Gastroesophageal sphincter (tissue), 4 donors: Measurements from ENCODE around the gene TNNI3. TPM values are rescaled to one million over a fixed set of nuclear protein-coding genes. Genes with fewer than 3 reads are reported as not detected.

Experiments
- ATAC-seq: fragments of 150-250 bp; one replicate; pipeline ENCODE4 v1.9.1; 2016; ENCODE audit warnings: mild to moderate bottlenecking, moderate library complexity
- H3K27ac ChIP-seq, 4 donors: fragments of 200-600 bp; sonication (generic) in 3 of 4; 1 replicate in 3 of 4; 2 replicates in 1 of 4; pipeline ENCODE4 v1.5.1; 2016 to 2019
- H3K27me3 ChIP-seq: fragments of 200-600 bp; sonication (generic); one replicate; pipeline ENCODE4 v1.5.1; 2019
- H3K36me3 ChIP-seq, 2 donors: fragments of 200-600 bp; sonication (generic); one replicate each; pipeline ENCODE4 v1.5.1; 2019; ENCODE audit warnings: control low read depth in 1 of 2
- H3K4me1 ChIP-seq, 3 donors: fragments of 200-600 bp; sonication (generic); 1 replicate in 2 of 3; 2 replicates in 1 of 3; pipeline ENCODE4 v1.5.1; 2016 to 2019; ENCODE audit warnings: control low read depth in 2 of 3
- H3K4me3 ChIP-seq, 2 donors: fragments of 200-600 bp; sonication (generic); one replicate each; pipeline ENCODE4 v1.5.1; 2019; ENCODE audit warnings: mild to moderate bottlenecking in 1 of 2, moderate library complexity in 1 of 2
- H3K9me3 ChIP-seq, 3 donors: fragments of 200-600 bp; sonication (generic); one replicate each; pipeline ENCODE4 v1.5.1; 2017 to 2019; ENCODE audit warnings: control low read depth in 2 of 3
- CTCF ChIP-seq, 4 experiments: fragments of 200-600 bp in 2 of 4; fragments of 450-650 bp in 2 of 4; sonication (generic) in 1 of 4; IDR thresholded peaks; one replicate each; pipeline ENCODE4 v1.5.1; 2017 to 2019; ENCODE audit warnings: antibody characterized with exemption in 4 of 4, mild to moderate bottlenecking in 2 of 4, moderate library complexity in 2 of 4
- EP300 ChIP-seq: sonication (generic); formaldehyde crosslinking; IDR thresholded peaks from one replicate; pipeline ENCODE4 v1.6.1; 2017; ENCODE audit warnings: antibody characterized with exemption, mild to moderate bottlenecking
- POLR2A ChIP-seq, 2 donors: fragments of 450-650 bp; IDR thresholded peaks; one replicate each; pipeline ENCODE4 v1.6.1; 2017; ENCODE audit warnings: antibody characterized with exemption in 2 of 2, mild to moderate bottlenecking in 2 of 2, moderate library complexity in 1 of 2
- POLR2AphosphoS5 ChIP-seq: sonication (generic); formaldehyde crosslinking; IDR thresholded peaks from one replicate; pipeline ENCODE4 v1.6.1; 2017; ENCODE audit warnings: antibody characterized with exemption
- WGBS, 2 donors: methylation state at CpG; one replicate each; pipeline ENCODE4 v1.1.5; 2018; ENCODE audit warnings: low coverage in 1 of 2; 5-methylcytosine and 5-hydroxymethylcytosine counted together
- total RNA-seq, 4 donors: library from RNA; depleted of rRNA; stranded (reverse); fragments of >200 nt; gene quantifications; one replicate each; pipeline ENCODE4 v1.1.0, GENCODE V29; 2016

TNNI3 gene
- total RNA-seq, 4 donors from 2014 or later, result not detected

- no peak overlapping the region for H3K27ac ChIP-seq
- no peaks in the 10 kb centered on the region for H3K9me3 ChIP-seq
- no peak for ATAC-seq
- H3K4me3 ChIP-seq, result no peak overlapping the region
- peaks cover 0 to 20% (median 5%) of the 10 kb centered on the region in 3 donors for H3K4me1 ChIP-seq
- TF ChIP-seq POLR2A (IDR thresholded peaks at IDR 0.05) (no peak), EP300 (no peak), POLR2AphosphoS5 (no peak), CTCF (IDR thresholded peaks at IDR 0.05) (no peak)
- WGBS, 2 donors, result 0% methylated on average over 3 of the region's 41 CpGs; no CpG with 5 or more reads in 1 of the 2 donors
- H3K36me3 ChIP-seq, result no peaks in the 10 kb centered on the region
- H3K27me3 ChIP-seq, result peaks cover 100% of the 10 kb centered on the region
Observed at GRCh38 chr19:55146078-55146704, 11.3 kb downstream of the TNNI3 start.

- Histone ChIP-seq H3K4me3 (no peak overlapping the region), H3K4me1 (peaks cover 0 to 24% (median 5%) of the 10 kb centered on the region in 3 donors), H3K27me3 (peaks cover 100% of the 10 kb centered on the region), H3K27ac (no peak overlapping the region), H3K9me3 (no peaks in the 10 kb centered on the region), H3K36me3 (no peaks in the 10 kb centered on the region)
- ATAC-seq, result no peak
- TF ChIP-seq POLR2A (IDR thresholded peaks at IDR 0.05) (no peak), CTCF (IDR thresholded peaks at IDR 0.05) (no peak), POLR2AphosphoS5 (no peak), EP300 (no peak)
- WGBS, 2 donors, result 29% methylated on average over 2 to 3 of the region's 3 CpGs
Observed at GRCh38 chr19:55145232-55145631, 12.3 kb downstream of the TNNI3 start.

- Histone ChIP-seq H3K4me3 (no peak overlapping the region), H3K27ac (no peak overlapping the region), H3K27me3 (peaks cover 100% of the 10 kb centered on the region), H3K9me3 (no peaks in the 10 kb centered on the region), H3K4me1 (peaks cover 0 to 21% (median 5%) of the 10 kb centered on the region in 3 donors), H3K36me3 (no peaks in the 10 kb centered on the region)
- WGBS, 2 donors, result 40% methylated on average over 4 of the region's 21 CpGs; no CpG with 5 or more reads in 1 of the 2 donors
- ATAC-seq, result no peak
- TF ChIP-seq CTCF (IDR thresholded peaks at IDR 0.05) (no peak), POLR2AphosphoS5 (no peak), POLR2A (IDR thresholded peaks at IDR 0.05) (no peak), EP300 (no peak)
Observed at GRCh38 chr19:55141696-55142095, 15.8 kb downstream of the TNNI3 start.

- Histone ChIP-seq H3K27me3 (peaks cover 94% of the 10 kb centered on the region), H3K4me3 (no peak overlapping the region), H3K36me3 (no peaks in the 10 kb centered on the region), H3K9me3 (no peaks in the 10 kb centered on the region), H3K4me1 (peaks cover 0 to 7% (median 0%) of the 10 kb centered on the region in 3 donors), H3K27ac (no peak overlapping the region)
- WGBS, 2 donors, result 43 to 46% methylated on average over 7 to 9 of the region's 9 CpGs
- TF ChIP-seq POLR2A (IDR thresholded peaks at IDR 0.05) (no peak), CTCF (IDR thresholded peaks at IDR 0.05) (no peak), POLR2AphosphoS5 (no peak), EP300 (no peak)
- no peak for ATAC-seq
Observed at GRCh38 chr19:55137915-55138314, 19.6 kb downstream of the TNNI3 start.
